Suppressor macrophage (primary cell): ENCODE measurements around the gene APOC3.

Source experiments
- DNase-seq, 4 experiments: peaks; one replicate each; pipeline ENCODE4 v3.0.0-alpha.2; 2020 to 2022

APOC3 gene

DNA sequence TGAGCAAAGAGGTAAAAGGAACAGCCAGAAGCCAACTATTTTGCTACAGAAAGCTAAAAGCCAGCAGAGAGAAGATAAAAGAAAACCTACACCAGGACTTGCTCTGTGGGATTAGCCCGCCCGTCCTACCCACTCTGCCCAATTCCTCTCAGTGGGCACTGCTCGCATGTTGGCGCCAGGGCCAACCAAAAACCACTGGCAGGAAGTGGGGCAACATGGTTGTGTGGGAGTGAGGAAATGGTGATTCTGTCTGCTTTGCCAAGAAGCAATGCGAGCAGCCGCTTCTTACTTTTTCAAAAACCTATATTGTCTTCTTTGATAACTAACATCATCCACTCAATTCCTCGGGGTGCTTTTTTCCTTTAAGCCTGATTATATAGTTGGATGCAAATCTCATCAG, 21.9 kb downstream of the APOC3 start:
- DNase-seq: peak; percentile 79 to 91 (median 85)

- peak; percentile 27 to 37 (median 33) for DNase-seq
Measured at GRCh38 chr11:116852261-116853031, 22.7 kb downstream of the APOC3 start.

DNA sequence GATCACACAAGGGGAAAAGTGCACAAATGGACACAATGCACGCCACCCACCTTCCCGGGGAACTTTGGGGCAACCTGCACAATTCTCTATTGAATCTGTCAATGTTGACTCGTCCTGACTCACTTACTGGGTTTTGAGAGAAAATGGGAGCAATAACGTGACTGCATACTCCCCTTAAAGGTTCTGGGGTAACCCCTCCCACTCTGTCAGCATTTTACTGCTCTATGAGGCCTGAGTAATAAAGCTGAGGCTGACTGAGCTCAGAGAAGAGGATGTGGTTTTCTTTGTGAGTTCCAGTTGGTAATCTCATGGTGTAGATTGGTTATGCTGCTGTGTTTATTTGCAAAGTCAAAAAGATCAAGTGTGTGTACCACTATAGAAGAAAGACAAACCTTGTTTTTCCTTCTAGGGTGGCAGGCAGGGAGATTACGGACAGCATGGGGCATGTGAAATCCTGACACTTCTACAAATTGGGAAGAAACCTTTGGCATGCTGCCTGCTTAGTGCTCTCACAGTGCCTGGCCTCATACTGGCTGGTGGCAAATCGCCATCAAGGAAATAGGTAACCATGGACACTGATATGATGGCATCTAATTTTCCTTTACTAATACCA, 23.9 kb downstream of the APOC3 start:
- peak; percentile 82 to 95 (median 87) for DNase-seq

- DNase-seq: no peak
Measured at GRCh38 chr11:116855413-116855812, 25.7 kb downstream of the APOC3 start.

GRCh38 chr11:116856423-116856822, 26.7 kb downstream of the APOC3 start:
- DNase-seq: no peak

GRCh38 chr11:116857316-116857715, 27.6 kb downstream of the APOC3 start:
- DNase-seq: no peak

- no peak for DNase-seq
Measured at GRCh38 chr11:116857936-116858335, 28.2 kb downstream of the APOC3 start.

DNA sequence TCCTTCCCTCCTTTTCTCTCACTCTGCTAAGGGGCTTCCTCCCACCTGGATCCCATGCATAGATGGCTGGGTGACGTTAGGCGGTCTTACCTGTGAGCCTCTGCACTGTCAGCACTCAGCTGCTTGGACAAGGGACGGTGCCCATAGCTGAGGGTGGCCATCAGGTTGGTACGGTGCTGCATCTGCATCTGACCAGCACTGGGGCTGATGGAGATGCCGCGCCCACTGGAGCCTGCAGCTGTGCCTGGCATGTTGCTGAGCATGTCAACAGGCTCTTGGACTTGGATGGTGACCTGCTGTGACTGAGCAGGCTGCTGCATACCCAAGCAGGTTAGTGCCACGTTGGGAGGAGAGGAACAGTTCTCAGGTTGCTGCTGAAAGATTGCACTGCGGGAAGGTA, 29.5 kb downstream of the APOC3 start:
- DNase-seq: no peak

- DNase-seq: no peak
Measured at GRCh38 chr11:116860303-116860702, 30.6 kb downstream of the APOC3 start.

GRCh38 chr11:116861539-116861938, 31.8 kb downstream of the APOC3 start:
- no peak for DNase-seq

- no peak for DNase-seq
Measured at GRCh38 chr11:116862185-116862584, 32.5 kb downstream of the APOC3 start.

- DNase-seq: no peak
Measured at GRCh38 chr11:116862951-116863350, 33.2 kb downstream of the APOC3 start.

- no peak for DNase-seq
Measured at GRCh38 chr11:116864531-116864930, 34.8 kb downstream of the APOC3 start.

- DNase-seq: no peak
Measured at GRCh38 chr11:116865696-116866095, 36.0 kb downstream of the APOC3 start.

DNA sequence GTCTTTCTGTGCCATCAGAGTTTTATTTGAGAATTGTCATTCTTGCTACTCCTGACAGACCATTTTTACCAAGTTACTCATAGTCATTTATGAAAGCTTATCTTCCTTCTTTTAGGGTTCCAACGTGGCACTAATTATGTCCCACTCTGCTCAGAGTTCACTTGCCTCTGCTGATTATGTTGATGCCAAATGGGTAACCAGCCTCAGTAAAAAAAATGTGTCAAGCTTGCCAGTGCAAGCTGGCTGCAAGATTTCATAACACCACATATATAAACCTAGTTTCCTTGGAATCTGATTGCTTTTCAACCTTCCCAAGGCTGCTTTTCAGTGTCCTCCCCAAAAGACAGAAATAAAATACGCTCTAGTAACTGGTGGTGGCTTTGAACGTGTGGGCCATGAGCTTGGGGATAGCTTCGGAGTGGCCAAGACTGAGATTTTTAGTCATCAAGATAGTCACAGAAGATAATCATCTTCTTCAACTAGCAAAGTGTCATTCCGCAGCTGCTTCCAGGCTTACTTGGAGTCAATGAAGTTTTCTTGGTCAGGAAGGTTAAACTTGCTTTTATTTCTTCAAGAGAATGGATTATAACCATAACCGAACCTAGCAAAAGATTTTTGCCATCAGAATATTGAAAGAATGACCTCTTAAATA, 37.2 kb downstream of the APOC3 start:
- no peak for DNase-seq

DNA sequence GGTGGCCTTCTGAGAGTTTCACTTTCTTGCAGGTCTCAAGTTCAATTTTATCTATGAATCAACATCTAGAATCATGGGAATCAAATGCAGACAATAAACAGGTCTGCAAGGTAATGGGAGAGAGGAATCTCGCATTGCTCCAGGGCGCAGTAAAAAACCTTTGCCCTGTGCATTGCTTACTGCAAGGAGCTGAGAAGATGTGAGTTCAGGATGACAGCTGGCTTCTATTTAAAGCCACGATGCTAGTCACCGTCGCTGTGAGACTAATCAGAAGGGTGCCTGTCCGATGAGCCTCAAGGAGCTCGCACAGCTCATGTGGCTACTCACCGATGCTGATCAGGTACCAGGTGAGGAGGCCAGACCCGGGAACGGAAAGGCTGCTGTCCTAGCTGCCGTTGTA, 37.9 kb downstream of the APOC3 start:
- no peak for DNase-seq

- DNase-seq: no peak
Measured at GRCh38 chr11:116868066-116868465, 38.4 kb downstream of the APOC3 start.

- no peak for DNase-seq
Measured at GRCh38 chr11:116869610-116870009, 39.9 kb downstream of the APOC3 start.

DNA sequence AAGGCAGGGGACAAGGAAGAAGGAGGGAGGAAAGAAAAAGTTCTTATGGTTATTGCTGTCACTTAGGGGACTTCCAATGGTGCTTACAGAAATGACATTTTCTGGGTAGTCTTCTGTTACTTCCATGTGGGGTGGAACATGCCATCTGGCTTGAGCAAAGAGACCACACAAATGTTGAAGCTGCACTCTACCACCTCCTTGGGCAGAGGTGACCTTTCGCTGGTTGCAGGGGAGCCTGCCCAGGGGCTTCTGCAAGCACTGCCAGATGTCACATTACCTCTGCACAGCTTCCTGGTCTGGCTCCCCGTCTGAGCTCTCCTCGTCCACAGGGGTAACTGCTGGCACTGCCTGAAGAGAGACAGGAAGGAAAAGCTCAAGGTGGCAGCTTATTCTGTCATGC, 40.3 kb downstream of the APOC3 start:
- DNase-seq: no peak

DNA sequence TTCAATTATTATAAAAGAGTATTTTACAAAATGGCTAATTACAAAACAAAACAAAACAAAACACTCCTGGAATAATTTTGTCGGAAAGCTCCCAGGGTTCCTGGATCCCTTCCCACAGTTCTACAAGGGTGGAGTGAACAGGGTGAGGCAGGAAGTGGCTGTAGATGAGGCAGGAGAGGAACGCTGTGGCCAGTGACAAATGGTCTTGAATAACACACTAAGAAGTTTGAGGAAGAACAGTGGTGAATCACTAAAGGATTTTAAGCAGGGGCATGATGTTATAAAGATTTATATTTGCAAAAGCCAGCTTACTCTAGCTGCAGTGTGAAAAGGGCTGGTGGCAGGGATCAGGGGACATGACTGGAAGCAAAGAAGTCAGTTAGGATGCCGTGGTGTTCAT, 41.5 kb downstream of the APOC3 start:
- DNase-seq: peak; percentile 40 to 62 (median 42)

DNA sequence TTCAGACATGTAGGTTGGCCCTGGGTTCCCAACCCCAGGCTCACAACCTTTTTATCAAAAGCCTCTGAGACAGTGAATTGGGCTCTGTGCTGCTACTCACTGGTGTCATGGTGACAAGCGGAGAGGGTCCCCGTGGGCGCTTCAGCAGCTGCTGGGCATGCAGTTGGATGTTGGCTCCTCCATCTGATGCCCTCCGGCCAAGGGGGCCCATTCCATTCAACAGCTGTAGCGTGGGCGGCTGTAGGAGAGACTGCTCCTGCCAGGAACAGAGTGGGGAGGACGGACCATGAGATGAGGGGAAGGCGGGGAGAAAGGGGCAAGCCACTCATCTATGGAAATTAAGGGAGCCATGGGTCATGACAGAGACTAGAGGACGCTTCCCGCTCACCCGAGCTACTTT, 43.7 kb downstream of the APOC3 start:
- no peak for DNase-seq

GRCh38 chr11:116874251-116874650, 44.5 kb downstream of the APOC3 start:
- DNase-seq: no peak

DNA sequence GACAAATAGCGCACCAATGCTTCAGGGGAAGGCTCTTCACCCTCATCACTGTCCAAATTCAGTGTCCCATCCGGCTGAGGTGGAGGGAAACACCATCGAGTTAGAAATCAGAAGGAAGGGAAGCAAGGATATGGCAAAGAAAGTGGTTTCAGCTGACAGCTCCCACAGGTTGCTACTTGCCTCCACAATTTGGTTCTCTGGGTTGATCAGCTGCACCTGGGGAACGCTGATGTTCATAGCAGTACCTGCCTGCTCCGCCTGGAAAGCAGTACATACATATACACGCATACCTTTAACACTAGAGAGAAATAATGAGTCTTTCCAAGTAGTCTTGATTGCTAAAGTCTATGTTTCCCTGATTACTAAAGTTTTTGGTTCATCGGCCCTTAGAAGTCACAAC, 45.5 kb downstream of the APOC3 start:
- DNase-seq: no peak

DNA sequence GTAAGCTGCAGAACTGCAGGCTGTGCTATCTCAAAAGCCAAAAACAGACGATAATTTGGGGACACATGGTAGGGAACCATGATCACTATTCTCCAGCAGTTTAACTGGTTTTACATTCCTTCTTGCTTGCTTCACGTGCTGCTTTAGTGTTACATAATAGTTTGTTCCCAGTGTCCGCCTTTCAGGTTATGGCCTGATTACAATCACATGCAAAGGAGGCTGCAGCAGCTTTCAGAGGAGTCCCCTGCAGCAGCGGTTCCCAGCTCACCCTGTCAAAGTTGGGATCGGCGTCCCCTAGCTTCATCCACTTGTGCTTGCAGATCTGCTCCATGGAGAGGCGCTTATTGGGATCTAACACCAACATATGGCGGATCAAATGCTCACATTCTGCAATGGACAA, 46.9 kb downstream of the APOC3 start:
- DNase-seq: no peak
